ENCODE measurements around the gene RNF187. TPM values are rescaled to one million over a fixed set of nuclear protein-coding genes. Genes with fewer than 3 reads are reported as not detected.

Gene RNF187
- total RNA-seq, 1 donor from 2014 or later, result 129 TPM

GRCh38 chr1:228478912-228479711, 8.1 kb upstream of the RNF187 start:
- Mint-ChIP-seq H3K27ac (ENCODE audit: unreplicated experiment) (no peak overlapping the region), H3K9me3 (ENCODE audit: unreplicated experiment) (no peaks in the 10 kb centered on the region), H3K4me3 (ENCODE audit: unreplicated experiment) (no peak overlapping the region), H3K27me3 (ENCODE audit: low read depth, unreplicated experiment) (peaks cover 34% of the 10 kb centered on the region), H3K36me3 (ENCODE audit: low read depth, unreplicated experiment) (no peaks in the 10 kb centered on the region), H3K4me1 (ENCODE audit: low read depth, unreplicated experiment) (no peaks in the 10 kb centered on the region)
- FAIRE-seq (no peak), DNase-seq (ENCODE audit: low read depth) (no peak)
- no peak overlapping the region for H3K27ac ChIP-seq (ENCODE audit: low read depth, low read length)
- no peak overlapping the region for H3K9ac ChIP-seq (ENCODE audit: low read length)
- no peak overlapping the region for H2AFZ ChIP-seq (ENCODE audit: low read depth, low read length)
- no peak overlapping the region for H3K4me3 ChIP-seq (ENCODE audit: insufficient read depth, low read depth, low read length)
- no peak overlapping the region for H3K4me2 ChIP-seq (ENCODE audit: low read length)
- H3K4me1 ChIP-seq (ENCODE audit: insufficient read depth, low read length), result no peaks in the 10 kb centered on the region
- H3K36me3 ChIP-seq (ENCODE audit: insufficient read depth, low read length), result no peaks in the 10 kb centered on the region
- no peaks in the 10 kb centered on the region for H3K9me3 ChIP-seq (ENCODE audit: insufficient read depth, low read depth, low read length)
- no peak for TF ChIP-seq EZH2 (IDR thresholded peaks at IDR 0.05; ENCODE audit: insufficient read depth, low read length)
- no peak for TF ChIP-seq CTCF (IDR thresholded peaks at IDR 0.05; ENCODE audit: insufficient read depth, low read depth, low read length)
- H3K79me2 ChIP-seq (ENCODE audit: insufficient read depth, low read length), result no peaks in the 10 kb centered on the region
- H4K20me1 ChIP-seq (ENCODE audit: insufficient read depth, low read length), result no peaks in the 10 kb centered on the region
- peaks cover 9% of the 10 kb centered on the region for H3K27me3 ChIP-seq (ENCODE audit: insufficient read depth, low read length)

GRCh38 chr1:228483789-228484188, 3.4 kb upstream of the RNF187 start:
- H3K9me3 Mint-ChIP-seq (ENCODE audit: unreplicated experiment), result no peaks in the 10 kb centered on the region
- H3K27me3 Mint-ChIP-seq (ENCODE audit: low read depth, unreplicated experiment), result peaks cover 10% of the 10 kb centered on the region
- Histone ChIP-seq H3K4me2 (ENCODE audit: low read length) (no peak overlapping the region), H3K36me3 (ENCODE audit: insufficient read depth, low read length) (no peaks in the 10 kb centered on the region), H3K9me3 (ENCODE audit: insufficient read depth, low read depth, low read length) (no peaks in the 10 kb centered on the region), H4K20me1 (ENCODE audit: insufficient read depth, low read length) (peaks cover 7% of the 10 kb centered on the region), H3K4me1 (ENCODE audit: insufficient read depth, low read length) (peaks cover 7% of the 10 kb centered on the region), H2AFZ (ENCODE audit: low read depth, low read length) (no peak overlapping the region), H3K27me3 (ENCODE audit: insufficient read depth, low read length) (peaks cover 8% of the 10 kb centered on the region), H3K79me2 (ENCODE audit: insufficient read depth, low read length) (peaks cover 10% of the 10 kb centered on the region), H3K27ac (ENCODE audit: low read depth, low read length) (no peak overlapping the region), H3K9ac (ENCODE audit: low read length) (no peak overlapping the region), H3K4me3 (ENCODE audit: insufficient read depth, low read depth, low read length) (no peak overlapping the region)
- FAIRE-seq (no peak), DNase-seq (ENCODE audit: low read depth) (no peak)
- no peak overlapping the region for H3K4me3 Mint-ChIP-seq (ENCODE audit: unreplicated experiment)
- no peaks in the 10 kb centered on the region for H3K36me3 Mint-ChIP-seq (ENCODE audit: low read depth, unreplicated experiment)
- H3K4me1 Mint-ChIP-seq (ENCODE audit: low read depth, unreplicated experiment), result peaks cover 2% of the 10 kb centered on the region
- no peak for TF ChIP-seq EZH2 (IDR thresholded peaks at IDR 0.05; ENCODE audit: insufficient read depth, low read length)
- no peak for TF ChIP-seq CTCF (IDR thresholded peaks at IDR 0.05; ENCODE audit: insufficient read depth, low read depth, low read length)
- no peak overlapping the region for H3K27ac Mint-ChIP-seq (ENCODE audit: unreplicated experiment)

Measured in astrocyte (in vitro differentiated cells and primary cell).